HepG2 (cell line): Measurements from ENCODE around the gene PTCRA. TPM values are rescaled to one million over a fixed set of nuclear protein-coding genes. Genes with fewer than 3 reads are reported as not detected.

ENCODE experiments used
- ELF4 ChIP-seq: sonication (generic); formaldehyde crosslinking; IDR thresholded peaks from 2 replicates; pipeline ENCODE4 v1.5.0; 2020; ENCODE audit warnings: missing genetic modification reagents, mild to moderate bottlenecking, moderate library complexity, borderline replicate concordance
- FOXA3 ChIP-seq: IDR thresholded peaks from 2 replicates; pipeline ENCODE4 v1.6.1; 2016; ENCODE audit warnings: missing genetic modification reagents, missing compliant biosample characterization
- GLI4 ChIP-seq: sonication (generic); formaldehyde crosslinking; IDR thresholded peaks from 2 replicates; pipeline ENCODE4 v1.5.1; 2020; ENCODE audit warnings: missing genetic modification reagents, mild to moderate bottlenecking, moderate library complexity, borderline replicate concordance
- KDM5B ChIP-seq: sonication (generic); formaldehyde crosslinking; IDR thresholded peaks from 2 replicates; pipeline ENCODE4 v1.4.0; 2020; ENCODE audit warnings: missing genetic modification reagents, mild to moderate bottlenecking, borderline replicate concordance
- MTA1 ChIP-seq: sonication (generic); formaldehyde crosslinking; IDR thresholded peaks from 2 replicates; pipeline ENCODE4 v1.4.0; 2020; ENCODE audit warnings: missing genetic modification reagents, mild to moderate bottlenecking, borderline replicate concordance
- MXD4 ChIP-seq: IDR thresholded peaks from 2 replicates; pipeline ENCODE4 v1.6.1; 2016; ENCODE audit warnings: mild to moderate bottlenecking, missing biosample characterization, missing genetic modification reagents
- MYNN ChIP-seq: sonication (generic); formaldehyde crosslinking; IDR thresholded peaks from 2 replicates; pipeline ENCODE4 v1.4.0; 2020; ENCODE audit warnings: mild to moderate bottlenecking, low read depth, missing genetic modification reagents
- NR2F1 ChIP-seq, 2 experiments: fragments of 450-650 bp in 1 of 2; formaldehyde crosslinking in 1 of 2; IDR thresholded peaks; 2 replicates each; pipeline versions ENCODE4 v1.5.0 to v1.6.1; 2016 to 2020; ENCODE audit warnings: mild to moderate bottlenecking in 1 of 2, missing compliant biosample characterization in 1 of 2, missing genetic modification reagents in 1 of 2, moderate library complexity in 1 of 2
- POLR2AphosphoS5 ChIP-seq: IDR thresholded peaks from 2 replicates; pipeline ENCODE4 v1.6.1; 2012; ENCODE audit warnings: low read depth, low read length
- RFX3 ChIP-seq: IDR thresholded peaks from 2 replicates; pipeline ENCODE4 v1.6.1; 2016; ENCODE audit warnings: missing biosample characterization, missing genetic modification reagents
- TCF7 ChIP-seq: sonication (generic); IDR thresholded peaks from 2 replicates; pipeline ENCODE4 v1.6.1; 2016; ENCODE audit warnings: antibody characterized with exemption, low read depth
- ZBTB33 ChIP-seq: sonication (generic); formaldehyde crosslinking; IDR thresholded peaks from 2 replicates; pipeline ENCODE4 v1.4.0; 2020; ENCODE audit warnings: missing genetic modification reagents
- ZBTB38 ChIP-seq: sonication (generic); formaldehyde crosslinking; IDR thresholded peaks from 2 replicates; pipeline ENCODE4 v1.5.1; 2020; ENCODE audit warnings: mild to moderate bottlenecking, missing genetic modification reagents
- ZBTB43 ChIP-seq: sonication (generic); formaldehyde crosslinking; conservative IDR thresholded peaks from 2 replicates; pipeline ENCODE4 v1.4.0; 2020; ENCODE audit warnings: missing genetic modification reagents
- ZNF326 ChIP-seq: sonication (generic); formaldehyde crosslinking; IDR thresholded peaks from 2 replicates; pipeline ENCODE4 v1.4.0; 2020; ENCODE audit warnings: missing genetic modification reagents, borderline replicate concordance
- ZNF329 ChIP-seq: sonication (generic); formaldehyde crosslinking; IDR thresholded peaks from 2 replicates; pipeline ENCODE4 v1.9.0; 2021; ENCODE audit warnings: low read depth, mild to moderate bottlenecking, missing genetic modification reagents
- ZNF687 ChIP-seq: sonication (generic); formaldehyde crosslinking; IDR thresholded peaks from 2 replicates; pipeline ENCODE4 v1.5.1; 2020; ENCODE audit warnings: mild to moderate bottlenecking, missing genetic modification reagents, moderate library complexity
- ZSCAN29 ChIP-seq: sonication (generic); formaldehyde crosslinking; conservative IDR thresholded peaks from 2 replicates; pipeline ENCODE4 v1.4.0; 2020; ENCODE audit warnings: mild to moderate bottlenecking, missing genetic modification reagents
- polyA plus RNA-seq, 8 experiments: library from polyadenylated mRNA; depleted of rRNA in 3 of 8; stranded (reverse) in 7 of 8; unstranded in 1 of 8; fragments of >200 nt; fragmentation: Illumina TruSeq in 4 of 8; extraction: Trizol in 4 of 8; gene quantifications; 2 replicates each; pipeline versions ENCODE4 v1.2.1 to v1.2.3, GENCODE V29; 2011 to 2016; ENCODE audit warnings: low read depth in 4 of 8, missing spikeins in 1 of 8, mixed read lengths in 1 of 8; ENCODE audit not compliant: insufficient read depth in 1 of 8
- total RNA-seq, 5 experiments: library from RNA; depleted of rRNA; stranded (reverse); fragments of >200 nt; fragmentation: Illumina TruSeq; extraction: Trizol; gene quantifications; 2 replicates each; pipeline ENCODE4 v1.2.3, GENCODE V29; 2016; ENCODE audit warnings: low read depth in 1 of 5
- TF ChIP-seq, protein P1 (sequence below): sonication (generic); formaldehyde crosslinking; IDR thresholded peaks from 2 replicates; pipeline ENCODE4 v1.5.0; 2020; ENCODE audit warnings: mild to moderate bottlenecking, missing genetic modification reagents, borderline replicate concordance

The PTCRA gene
- total and polyA plus RNA-seq, 2 of the 13 experiments (the other 11 are each of a cell fraction or from before 2014, with no cell fraction given) = not detected

- TF ChIP-seq ZBTB33 (CRISPR knock-in tag) (no peak), GLI4 (CRISPR knock-in tag) (no peak), TCF7 (no peak), ZBTB38 (CRISPR knock-in tag) (0 out of 2 replicates have a peak, but pooled peaks have one; percentile 31), ZNF326 (CRISPR knock-in tag) (no peak), RFX3 (CRISPR knock-in tag) (no peak), NR2F1 (CRISPR knock-in tag; IDR thresholded peaks at IDR 0.05) (peak in 1 of 2 experiments; percentile 47; a peak in 2 of 4 replicates), FOXA3 (0 out of 2 replicates have a peak, but pooled peaks have one; percentile 18), ZNF329 (CRISPR knock-in tag) (no peak), ZSCAN29 (CRISPR knock-in tag) (no peak), KDM5B (CRISPR knock-in tag) (peak; percentile 74; the same call in 1 of the 2 replicates), MYNN (CRISPR knock-in tag) (no peak), POLR2AphosphoS5 (peak; percentile 45; the same call in 1 of the 2 replicates), MTA1 (CRISPR knock-in tag) (peak; percentile 31; the same call in 1 of the 2 replicates), ZBTB43 (CRISPR knock-in tag) (no peak), ELF4 (CRISPR knock-in tag) (no peak), MXD4 (CRISPR knock-in tag) (no peak), ZNF687 (CRISPR knock-in tag) (peak; percentile 82)
- TF ChIP-seq, protein P1, sequence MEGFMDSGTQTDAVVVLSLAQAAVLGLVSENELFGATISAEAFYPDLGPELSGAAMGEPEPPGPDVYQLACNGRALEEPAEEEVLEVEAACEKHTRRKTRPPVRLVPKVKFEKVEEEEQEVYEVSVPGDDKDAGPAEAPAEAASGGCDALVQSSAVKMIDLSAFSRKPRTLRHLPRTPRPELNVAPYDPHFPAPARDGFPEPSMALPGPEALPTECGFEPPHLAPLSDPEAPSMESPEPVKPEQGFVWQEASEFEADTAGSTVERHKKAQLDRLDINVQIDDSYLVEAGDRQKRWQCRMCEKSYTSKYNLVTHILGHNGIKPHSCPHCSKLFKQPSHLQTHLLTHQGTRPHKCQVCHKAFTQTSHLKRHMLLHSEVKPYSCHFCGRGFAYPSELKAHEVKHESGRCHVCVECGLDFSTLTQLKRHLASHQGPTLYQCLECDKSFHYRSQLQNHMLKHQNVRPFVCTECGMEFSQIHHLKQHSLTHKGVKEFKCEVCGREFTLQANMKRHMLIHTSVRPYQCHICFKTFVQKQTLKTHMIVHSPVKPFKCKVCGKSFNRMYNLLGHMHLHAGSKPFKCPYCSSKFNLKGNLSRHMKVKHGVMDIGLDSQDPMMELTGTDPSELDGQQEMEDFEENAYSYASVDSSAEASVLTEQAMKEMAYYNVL = no peak
Measured at GRCh38 chr6:42942444-42942843, 26.6 kb downstream of the PTCRA start (continued).
